Amniotic stem cell (primary cell): ENCODE measurements around the gene TST.

Experiments used
- DNase-seq: peaks from one replicate; lab custom pipeline; 2025; lab: John Stamatoyannopoulos, UW

Gene TST

GRCh38 chr22:36982136-36982535, 37.1 kb downstream of the TST start:
- DNase-seq = no peak

DNA sequence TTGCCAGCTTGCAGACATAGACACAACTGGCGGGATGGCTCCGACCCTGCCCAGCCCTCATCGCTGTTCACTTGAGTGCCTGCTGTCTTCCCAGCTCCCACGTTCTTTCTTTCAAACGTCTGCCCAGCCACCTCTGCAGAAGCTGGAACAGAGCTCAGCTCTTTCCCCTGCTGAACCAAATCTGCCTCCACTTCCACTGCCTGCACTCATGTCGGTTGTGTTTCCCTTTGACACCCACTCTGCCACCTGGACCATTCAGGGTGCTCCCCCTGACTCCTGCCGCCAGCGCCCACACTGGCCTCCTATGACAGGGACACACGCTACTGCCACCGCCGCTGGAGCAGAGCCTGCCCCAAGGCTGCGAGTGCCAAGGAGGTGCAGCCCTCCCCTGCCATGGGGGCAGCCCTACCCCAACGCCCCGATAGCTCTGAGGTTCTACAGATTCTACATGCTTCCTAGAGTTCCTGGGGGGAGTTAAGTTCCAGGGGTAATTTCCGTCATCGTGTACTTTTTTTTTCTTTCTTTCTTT, 37.9 kb downstream of the TST start:
- no peak for DNase-seq

DNA sequence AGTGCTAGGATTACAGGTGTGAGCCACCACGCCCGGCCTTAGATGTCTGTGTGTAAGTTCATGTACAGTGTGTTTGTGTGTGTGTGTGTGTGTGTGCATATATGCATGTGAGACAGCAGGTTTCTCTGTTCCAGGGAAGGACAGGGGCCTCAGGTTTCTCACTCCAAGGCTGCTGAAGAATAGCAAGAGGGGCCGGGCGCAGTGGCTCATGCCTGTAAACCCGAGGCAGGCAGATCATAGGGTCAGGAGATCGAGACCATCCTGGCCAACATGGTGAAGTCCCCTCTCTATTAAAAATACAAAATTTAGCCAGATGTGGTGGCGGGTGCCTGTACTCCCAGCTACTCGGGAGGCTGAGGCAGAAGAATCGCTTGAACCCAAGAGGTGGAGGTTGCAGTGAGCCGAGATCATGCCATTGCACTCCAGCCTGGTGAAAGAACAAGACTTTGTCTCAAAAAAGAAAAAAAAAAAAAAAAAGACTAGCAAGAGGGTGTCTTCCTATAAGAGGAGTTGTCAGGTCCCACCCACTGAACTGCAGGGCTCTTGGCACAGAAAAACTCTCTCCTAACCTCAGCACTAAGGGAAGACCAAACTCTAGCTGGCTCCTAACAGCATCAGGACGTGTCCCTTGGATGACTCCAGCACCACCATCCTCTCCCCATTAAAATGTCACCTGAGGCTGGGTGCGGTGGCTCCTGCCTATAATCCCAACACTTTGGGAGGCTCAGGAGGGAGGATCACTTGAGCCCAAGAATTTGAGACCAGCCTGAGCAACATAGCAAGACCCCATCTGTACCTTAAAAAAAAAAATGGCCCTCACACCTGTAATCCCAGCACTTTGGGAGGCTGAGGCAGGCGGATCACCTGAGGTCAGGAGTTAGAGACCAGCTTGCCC, 40.0 kb downstream of the TST start:
- DNase-seq = no peak

- DNase-seq = peak; percentile 70
Measured at GRCh38 chr22:36977947-36978660, 41.1 kb downstream of the TST start.

DNA sequence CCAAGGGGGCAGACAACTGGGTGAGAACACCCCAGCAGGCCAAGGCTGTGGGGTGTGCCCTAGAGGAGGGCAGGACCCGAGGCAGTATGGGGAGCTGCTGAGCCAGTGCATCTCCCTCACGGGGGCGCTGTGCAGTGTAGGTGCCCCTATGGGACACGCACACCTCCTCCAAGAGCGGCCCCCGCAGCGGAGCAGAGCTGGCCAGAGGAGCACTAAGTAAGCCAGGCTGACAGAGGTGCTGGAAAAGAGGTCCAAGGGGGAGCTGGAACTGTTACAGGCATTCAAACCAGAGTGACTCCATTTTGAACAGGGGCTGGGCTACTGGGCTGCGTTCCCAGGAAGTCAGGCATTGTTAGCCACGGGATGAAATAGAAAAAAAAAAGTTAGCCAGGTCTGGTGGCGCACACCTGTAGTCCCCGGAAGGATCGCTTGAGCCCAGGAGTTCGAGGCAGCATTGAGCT, 41.8 kb downstream of the TST start:
- peak; percentile 5 for DNase-seq

DNA sequence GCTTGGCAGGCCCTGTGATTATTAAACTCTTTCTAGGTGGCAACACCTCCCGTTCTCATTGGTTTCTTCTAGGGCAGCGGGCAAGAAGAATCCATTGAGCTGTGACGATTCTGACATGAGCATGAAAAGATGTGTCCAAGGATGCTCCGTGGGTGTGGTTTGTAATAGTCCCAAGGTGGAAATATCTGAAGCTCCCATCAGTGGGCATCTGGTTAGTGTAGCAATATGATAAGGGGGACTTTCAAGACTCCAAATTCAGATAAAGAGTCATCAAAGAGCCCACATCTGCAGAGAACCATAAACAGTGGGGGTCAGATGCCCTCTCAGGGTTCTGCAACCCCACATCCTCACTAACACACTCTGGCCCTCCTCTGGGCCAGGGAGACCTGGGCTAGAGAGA, 42.6 kb downstream of the TST start:
- DNase-seq = no peak

- no peak for DNase-seq
Measured at GRCh38 chr22:36971341-36972125, 47.7 kb downstream of the TST start.

DNA sequence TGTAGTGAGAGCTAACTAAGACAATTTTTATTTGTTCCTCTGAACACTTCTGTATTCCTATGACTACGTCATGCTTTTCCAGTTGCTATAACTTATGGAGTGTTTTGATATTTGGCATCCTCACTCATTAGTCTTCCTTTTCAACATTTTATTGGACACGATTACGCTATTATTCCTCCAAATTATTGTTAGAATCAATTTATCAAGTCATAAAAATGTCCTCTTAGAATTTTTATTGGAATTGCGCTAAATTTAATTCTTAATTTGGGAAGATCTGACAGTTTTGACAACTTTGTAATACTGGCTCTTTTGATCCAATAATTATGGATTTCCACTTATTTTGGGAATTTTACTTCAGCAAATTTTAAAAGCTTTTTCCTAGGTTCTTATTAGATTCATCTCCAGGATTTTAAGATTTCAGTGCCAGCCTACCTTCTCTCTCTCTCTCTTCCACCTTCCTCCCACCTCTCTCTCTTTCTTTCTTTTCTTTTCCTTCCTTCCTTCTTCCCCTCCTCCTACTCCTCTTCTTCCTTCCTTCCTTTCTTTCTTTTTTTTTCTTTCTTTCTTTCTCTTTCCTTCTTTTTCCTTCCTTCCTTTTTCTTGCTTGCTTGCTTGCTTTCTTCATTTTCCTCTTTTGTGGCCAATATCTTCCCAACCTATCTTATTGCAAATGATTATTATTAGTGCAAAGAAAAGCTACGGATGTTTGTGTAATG, 50.8 kb downstream of the TST start:
- DNase-seq = no peak

DNA sequence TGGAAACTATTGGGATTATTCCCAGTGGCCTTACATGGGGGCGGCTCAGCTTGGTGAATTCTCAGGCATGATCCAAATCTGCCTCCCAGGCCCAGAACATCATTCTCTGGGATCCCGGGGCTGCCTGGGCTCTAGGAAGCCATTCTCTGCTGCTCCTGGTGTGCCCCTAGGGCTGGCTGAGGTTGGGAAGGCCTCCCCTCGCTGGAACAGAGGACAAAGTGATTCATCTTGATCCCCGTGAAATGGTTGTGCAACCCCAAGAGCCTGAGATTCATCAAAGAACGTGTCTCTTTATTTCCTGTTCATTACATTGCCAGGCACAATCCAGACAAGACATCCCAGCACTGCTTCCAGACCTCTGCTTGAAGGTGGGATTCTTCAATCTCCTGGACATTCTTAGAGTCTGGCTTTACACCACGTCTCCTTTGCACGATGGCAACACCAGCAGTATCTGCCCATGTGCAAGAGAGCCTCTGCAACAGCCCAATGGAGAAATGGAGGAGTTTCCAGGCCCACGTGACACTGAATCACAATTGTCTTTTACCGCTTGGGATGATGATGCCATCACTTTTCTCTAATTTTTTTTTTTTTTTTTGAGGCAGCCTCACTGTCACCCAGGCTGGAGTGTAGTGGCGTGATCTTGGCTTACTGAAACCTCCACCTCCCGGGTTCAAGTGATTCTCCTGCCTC, 52.3 kb downstream of the TST start:
- DNase-seq = no peak

- DNase-seq = no peak
Measured at GRCh38 chr22:36965696-36966095, 53.6 kb downstream of the TST start.

DNA sequence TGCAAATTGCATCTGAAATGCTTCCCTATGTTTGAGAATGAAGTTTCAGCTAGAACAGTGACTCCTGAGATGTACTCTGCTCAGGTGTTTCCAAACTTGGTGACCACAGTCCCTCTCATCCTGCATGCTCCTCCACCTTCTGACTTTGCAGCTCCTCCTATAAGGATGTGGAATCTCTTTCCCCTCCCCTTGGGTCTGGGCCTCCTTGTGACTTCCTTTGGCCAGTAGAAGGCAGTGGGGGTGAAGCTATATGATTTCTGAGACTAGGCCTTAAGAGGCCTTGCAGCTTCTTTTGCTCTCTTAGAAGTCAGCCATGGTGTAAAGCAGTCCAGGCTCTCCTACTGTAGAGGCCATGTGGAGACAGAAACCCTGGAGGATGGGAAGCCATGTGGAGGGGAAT, 55.1 kb downstream of the TST start:
- DNase-seq = no peak

GRCh38 chr22:36963302-36963701, 55.9 kb downstream of the TST start:
- no peak for DNase-seq

- no peak for DNase-seq
Measured at GRCh38 chr22:36961626-36962025, 57.6 kb downstream of the TST start.
